Measurements from ENCODE around the gene PCBP3.

DNA sequence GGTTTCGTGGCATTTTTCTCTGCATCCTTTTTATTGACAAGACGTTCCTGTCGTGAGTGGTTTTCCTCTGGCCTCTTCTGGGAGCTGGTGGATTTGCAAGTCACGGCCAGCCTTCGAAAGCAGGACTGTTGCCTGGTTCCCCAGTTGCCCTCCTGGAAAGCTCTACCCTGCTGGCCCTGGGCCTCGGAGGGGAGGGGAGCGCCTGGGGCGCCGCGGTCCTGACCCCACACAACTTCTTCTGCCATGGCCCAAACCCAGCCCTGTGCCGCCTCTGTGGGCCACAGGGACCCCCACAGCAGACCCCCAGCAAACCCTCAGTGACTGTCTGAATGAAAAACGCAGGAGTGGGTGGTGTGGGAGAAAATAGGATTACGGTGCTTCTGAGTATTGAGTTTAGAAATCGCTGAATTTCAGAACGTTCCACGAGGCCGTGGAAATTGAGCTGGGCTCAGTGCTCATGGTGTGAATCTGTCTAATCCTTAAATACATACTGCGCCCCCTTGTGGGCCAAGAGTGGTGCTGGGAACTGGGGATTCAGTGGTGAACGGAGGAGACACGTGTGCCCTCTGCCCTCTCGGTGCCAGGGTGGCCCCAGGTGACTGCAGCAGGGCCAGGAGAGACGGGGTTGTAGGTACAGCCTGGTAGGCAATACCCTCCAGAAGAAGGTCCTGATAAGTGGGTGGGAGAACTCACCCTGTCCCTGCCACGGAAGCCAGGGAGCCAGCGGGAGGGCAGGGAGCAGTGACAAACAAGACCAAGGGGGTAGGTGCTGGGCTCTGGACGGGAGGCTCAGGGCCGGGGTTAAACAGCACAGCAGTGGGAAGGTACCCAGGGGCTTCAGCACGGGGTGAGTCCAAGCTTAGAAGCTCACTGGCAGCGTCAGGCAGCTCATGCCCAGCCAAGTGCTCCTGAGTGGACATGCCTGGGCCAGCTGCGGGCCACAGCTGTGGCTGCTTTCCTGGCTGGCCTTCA lies 236.9 kb downstream of the PCBP3 start:
- TF ChIP-seq GATA3 (IDR thresholded peaks at IDR 0.05; ENCODE audit: low read depth, low read length) (no peak), GATA2 (IDR thresholded peaks at IDR 0.05; ENCODE audit: low read depth, low read length) (no peak)
